Hepatocyte (in vitro differentiated cells): ENCODE measurements around the gene DISP2. TPM values are rescaled to one million over a fixed set of nuclear protein-coding genes. Genes with fewer than 3 reads are reported as not detected.
A peak's percentile ranks its signal among the peaks of the same experiment; 100 is the strongest.

Experiments used
- DNase-seq: peaks from one replicate; pipeline ENCODE4 v3.0.0-alpha.2; 2016; ENCODE audit warnings: low spot score
- H2AFZ ChIP-seq: fragments of 200-600 bp; sonication (generic); 2 replicates; pipeline ENCODE4 v1.6.0; 2016; ENCODE audit warnings: antibody characterized with exemption, mild to moderate bottlenecking
- H3K27ac ChIP-seq: fragments of 200-600 bp; sonication (generic); 2 replicates; pipeline ENCODE4 v1.5.1; 2016; ENCODE audit warnings: mild to moderate bottlenecking
- H3K27me3 ChIP-seq: fragments of 200-600 bp; sonication (generic); 2 replicates; pipeline ENCODE4 v1.6.1; 2016
- H3K36me3 ChIP-seq: fragments of 200-600 bp; sonication (generic); replicated peaks from 2 replicates; pipeline ENCODE4 v1.5.1; 2016; ENCODE audit warnings: low read depth; ENCODE audit not compliant: insufficient read depth
- H3K4me1 ChIP-seq: fragments of 200-600 bp; sonication (generic); 2 replicates; pipeline ENCODE4 v1.5.1; 2016; ENCODE audit warnings: mild to moderate bottlenecking, moderate library complexity; ENCODE audit not compliant: insufficient read depth
- H3K4me2 ChIP-seq: fragments of 200-600 bp; sonication (generic); 2 replicates; pipeline ENCODE4 v1.6.0; 2016
- H3K4me3 ChIP-seq: fragments of 200-600 bp; sonication (generic); 2 replicates; pipeline ENCODE4 v1.5.1; 2016; ENCODE audit warnings: mild to moderate bottlenecking
- H3K79me2 ChIP-seq: fragments of 200-600 bp; sonication (generic); 2 replicates; pipeline ENCODE4 v1.6.0; 2017; ENCODE audit warnings: mild to moderate bottlenecking
- H3K9me2 ChIP-seq: fragments of 200-600 bp; sonication (generic); replicated peaks from 2 replicates; pipeline ENCODE4 v1.6.0; 2017; ENCODE audit warnings: mild to moderate bottlenecking; ENCODE audit not compliant: insufficient read depth
- H3K9me3 ChIP-seq: fragments of 200-600 bp; sonication (generic); 2 replicates; pipeline ENCODE4 v1.5.1; 2016; ENCODE audit warnings: low read depth, mild to moderate bottlenecking
- H4K20me1 ChIP-seq: fragments of 200-600 bp; sonication (generic); 2 replicates; pipeline ENCODE4 v1.6.0; 2016; ENCODE audit warnings: mild to moderate bottlenecking; ENCODE audit not compliant: insufficient read depth, poor library complexity, severe bottlenecking
- EZH2 ChIP-seq: fragments of 200-600 bp; sonication (generic); IDR thresholded peaks from 2 replicates; pipeline ENCODE4 v1.6.1; 2016; ENCODE audit warnings: antibody characterized with exemption, mild to moderate bottlenecking, borderline replicate concordance
- EZH2phosphoT487 ChIP-seq: fragments of 200-600 bp; sonication (generic); IDR thresholded peaks from one replicate; pipeline ENCODE4 v1.6.1; 2018; ENCODE audit warnings: antibody characterized with exemption, mild to moderate bottlenecking, low read depth, moderate library complexity; ENCODE audit not compliant: unreplicated experiment, severe bottlenecking
- WGBS: methylation state at CpG from one replicate; pipeline ENCODE4 v1.1.6; 2016; ENCODE audit warnings: low lambda C conversion rate; ENCODE audit errors: missing lambda C conversion rate; 5-methylcytosine and 5-hydroxymethylcytosine counted together
- polyA plus RNA-seq: library from polyadenylated mRNA; unstranded; fragments of >200 nt; fragmentation: Nextera tagmentation; extraction: Ambion mirVana; gene quantifications from 2 replicates; pipeline ENCODE4 v1.2.1, GENCODE V29; 2016
- total RNA-seq: library from RNA; depleted of rRNA; stranded (reverse); fragments of >200 nt; gene quantifications from 2 replicates; pipeline ENCODE4 v1.2.3, GENCODE V29; 2014
- TF ChIP-seq, protein P1 (sequence below): fragments of 200-600 bp; sonication (generic); IDR thresholded peaks from 2 replicates; pipeline ENCODE4 v1.5.1; 2016; ENCODE audit warnings: antibody characterized with exemption, mild to moderate bottlenecking; ENCODE audit not compliant: poor library complexity

The DISP2 gene
- total and polyA plus RNA-seq, 2 experiments from 2014 or later, result 0.93 to 1.0 TPM

DNA sequence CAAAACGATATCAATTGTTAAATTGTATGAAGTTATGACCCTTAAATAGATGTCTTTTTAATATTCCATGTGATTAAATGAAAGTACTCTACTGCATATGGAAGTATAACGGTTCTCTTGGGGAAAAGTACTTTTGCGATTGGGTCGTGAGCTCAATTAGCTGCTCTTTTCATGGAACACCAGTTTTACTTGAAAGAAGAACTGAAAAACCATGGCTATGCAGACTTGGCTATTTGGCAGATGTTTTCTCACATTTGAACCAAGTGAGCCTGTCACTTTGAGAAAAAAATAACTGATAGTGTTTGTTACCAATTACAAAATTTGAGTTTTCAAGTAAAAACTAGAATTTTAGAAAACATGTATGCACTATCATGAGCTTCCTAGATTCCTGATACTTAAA, 40.4 kb upstream of the DISP2 start:
- Histone ChIP-seq H3K4me2 (no peak overlapping the region), H3K79me2 (no peaks in the 10 kb centered on the region), H3K36me3 (no peaks in the 10 kb centered on the region), H4K20me1 (no peaks in the 10 kb centered on the region), H3K9me3 (no peaks in the 10 kb centered on the region), H3K4me3 (no peak overlapping the region), H3K27me3 (no peaks in the 10 kb centered on the region), H3K9me2 (no peaks in the 10 kb centered on the region), H2AFZ (no peak overlapping the region), H3K4me1 (no peaks in the 10 kb centered on the region), H3K27ac (no peak overlapping the region)
- 83% methylated on average over 4 of the region's 4 CpGs for WGBS
- TF ChIP-seq EZH2phosphoT487 (no peak), EZH2 (no peak)
- TF ChIP-seq, protein P1, sequence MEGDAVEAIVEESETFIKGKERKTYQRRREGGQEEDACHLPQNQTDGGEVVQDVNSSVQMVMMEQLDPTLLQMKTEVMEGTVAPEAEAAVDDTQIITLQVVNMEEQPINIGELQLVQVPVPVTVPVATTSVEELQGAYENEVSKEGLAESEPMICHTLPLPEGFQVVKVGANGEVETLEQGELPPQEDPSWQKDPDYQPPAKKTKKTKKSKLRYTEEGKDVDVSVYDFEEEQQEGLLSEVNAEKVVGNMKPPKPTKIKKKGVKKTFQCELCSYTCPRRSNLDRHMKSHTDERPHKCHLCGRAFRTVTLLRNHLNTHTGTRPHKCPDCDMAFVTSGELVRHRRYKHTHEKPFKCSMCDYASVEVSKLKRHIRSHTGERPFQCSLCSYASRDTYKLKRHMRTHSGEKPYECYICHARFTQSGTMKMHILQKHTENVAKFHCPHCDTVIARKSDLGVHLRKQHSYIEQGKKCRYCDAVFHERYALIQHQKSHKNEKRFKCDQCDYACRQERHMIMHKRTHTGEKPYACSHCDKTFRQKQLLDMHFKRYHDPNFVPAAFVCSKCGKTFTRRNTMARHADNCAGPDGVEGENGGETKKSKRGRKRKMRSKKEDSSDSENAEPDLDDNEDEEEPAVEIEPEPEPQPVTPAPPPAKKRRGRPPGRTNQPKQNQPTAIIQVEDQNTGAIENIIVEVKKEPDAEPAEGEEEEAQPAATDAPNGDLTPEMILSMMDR, result no peak
- no peak for DNase-seq

DNA sequence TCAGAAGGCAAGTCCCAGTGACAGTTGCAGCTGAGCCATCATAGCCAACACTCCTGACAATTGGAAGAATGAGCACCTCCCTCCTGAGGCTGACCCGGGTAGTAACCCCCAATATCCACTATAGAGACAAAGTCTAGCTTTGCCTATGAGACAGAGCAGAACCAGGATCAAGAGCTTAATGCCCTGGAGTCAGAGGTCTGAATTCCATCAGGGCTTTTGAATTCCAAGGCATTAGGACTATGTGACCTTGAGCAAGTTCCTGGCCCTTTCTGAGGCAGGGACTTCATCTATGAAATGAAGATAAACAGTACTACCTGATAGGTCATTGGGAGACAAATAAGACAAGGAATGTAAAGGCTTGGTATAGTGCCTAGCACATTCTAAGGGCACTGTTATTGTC, 37.6 kb upstream of the DISP2 start:
- Histone ChIP-seq H3K79me2 (peaks cover 10% of the 10 kb centered on the region), H4K20me1 (no peaks in the 10 kb centered on the region), H3K36me3 (no peaks in the 10 kb centered on the region), H3K9me3 (no peaks in the 10 kb centered on the region), H2AFZ (no peak overlapping the region), H3K4me1 (peaks cover 12% of the 10 kb centered on the region), H3K4me2 (no peak overlapping the region), H3K27ac (no peak overlapping the region), H3K27me3 (no peaks in the 10 kb centered on the region), H3K9me2 (no peaks in the 10 kb centered on the region), H3K4me3 (no peak overlapping the region)
- TF ChIP-seq EZH2 (no peak), EZH2phosphoT487 (no peak)
- TF ChIP-seq, protein P1, result no peak
- no peak for DNase-seq
- 65% methylated on average over 1 of the region's 1 CpG for WGBS

DNA sequence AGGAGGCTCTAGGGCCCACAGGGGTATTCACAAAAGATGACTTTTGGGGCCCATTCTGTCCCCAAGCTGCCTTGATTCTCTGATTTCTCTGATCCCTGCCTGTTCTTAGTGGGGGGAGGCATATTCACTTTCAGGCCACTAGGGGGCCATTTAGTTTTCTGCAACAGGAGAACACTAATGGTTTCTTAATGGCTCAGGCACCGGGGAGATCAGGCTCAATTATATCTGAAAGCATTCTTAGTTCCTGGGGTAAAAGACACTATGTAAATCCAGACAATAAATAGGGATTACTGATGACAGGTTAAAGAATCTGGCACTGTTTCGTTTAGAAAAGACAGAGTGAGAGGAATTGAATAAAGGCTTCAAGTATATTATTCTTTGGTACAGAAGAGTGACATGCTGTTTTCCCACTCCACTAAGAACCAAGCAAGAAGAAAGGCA, 37.1 kb upstream of the DISP2 start:
- TF ChIP-seq, protein P1, result peak; percentile 79
- TF ChIP-seq EZH2phosphoT487, result no peak
- no peaks in the 10 kb centered on the region for H3K9me3 ChIP-seq
- no peak overlapping the region for H3K4me3 ChIP-seq
- H3K27ac ChIP-seq, result no peak overlapping the region
- no peak overlapping the region for H3K4me2 ChIP-seq
- H4K20me1 ChIP-seq, result no peaks in the 10 kb centered on the region
- H3K27me3 ChIP-seq, result no peaks in the 10 kb centered on the region
- H3K9me2 ChIP-seq, result no peaks in the 10 kb centered on the region
- H3K36me3 ChIP-seq, result no peaks in the 10 kb centered on the region
- DNase-seq, result peak; percentile 83
- H2AFZ ChIP-seq, result no peak overlapping the region
- peaks cover 13% of the 10 kb centered on the region for H3K79me2 ChIP-seq
- WGBS, result 1% methylated on average over 2 of the region's 2 CpGs
- H3K4me1 ChIP-seq, result peaks cover 12% of the 10 kb centered on the region
